Pancreas (tissue), 10 donors: ENCODE results near the gene TGM5. TPM values are rescaled to one million over a fixed set of nuclear protein-coding genes. Genes with fewer than 3 reads are reported as not detected.

Experiments used
- ATAC-seq, 4 donors: fragments of 200-7000 bp; cut with Tn5 transposase; one replicate each; pipeline versions ENCODE4 v1.8.0 to v1.9.1; 2020; ENCODE audit warnings: mild to moderate bottlenecking in 4 of 4, moderate library complexity in 4 of 4
- DNase-seq, 6 donors: peaks; one replicate each; pipeline ENCODE4 v3.0.0-alpha.2; 2020
- FAIRE-seq: peaks from 2 replicates; lab custom pipeline; 2012; peaks lifted over from hg19 to GRCh38; lab: Jason Lieb, UNC
- H3K27ac ChIP-seq, 4 donors: fragments of 200-600 bp; sonication (generic); 1 replicate in 3 of 4; 2 replicates in 1 of 4; pipeline versions ENCODE4 v1.5.0 to v1.8.0; 2020
- H3K27me3 ChIP-seq, 4 donors: fragments of 200-600 bp; one replicate each; pipeline ENCODE4 v1.8.0; 2021
- H3K36me3 ChIP-seq, 3 donors: fragments of 200-600 bp; sonication (generic) in 1 of 3; one replicate each; pipeline versions ENCODE4 v1.5.0 to v1.8.0; 2020 to 2021
- H3K4me1 ChIP-seq, 3 donors: fragments of 200-600 bp; one replicate each; pipeline ENCODE4 v1.8.0; 2021
- H3K4me3 ChIP-seq, 4 donors: fragments of 200-600 bp; sonication (generic) in 2 of 4; one replicate each; pipeline versions ENCODE4 v1.5.0 to v1.8.0; 2020 to 2021
- H3K9me3 ChIP-seq, 4 donors: fragments of 200-600 bp; one replicate each; pipeline ENCODE4 v1.8.0; 2021
- WGBS, 2 donors: extraction: QIAGEN DNeasy Blood & Tissue Kit; methylation state at CpG; one replicate each; pipeline ENCODE4 v1.1.7; 2013; 5-methylcytosine and 5-hydroxymethylcytosine counted together
- intact Hi-C, 3 donors: fragments of 100-400 bp; cut with DNase I; formaldehyde crosslinking; loops; one replicate each; pipeline versions ENCODE4 v1.11.1 to v1.14.2; 2022
- polyA plus RNA-seq, 2 donors: library from polyadenylated mRNA; stranded (reverse); fragments of 200-250 nt; gene quantifications; one replicate each; pipeline ENCODE4 v1.2.3, GENCODE V29; 2013
- total RNA-seq, 6 donors: library from RNA; stranded (reverse); fragmentation: NEBNext Ultra II Directional in 4 of 6; extraction: Animal tissue kit (Norgen Biotek cat#: 25700) in 4 of 6; gene quantifications; one replicate each; pipeline versions ENCODE4 v1.2.1 to v1.2.4, GENCODE V29; 2021 to 2023
- TF ChIP-seq, protein P1 (sequence below), 4 donors: fragments of 200-600 bp; sonication (generic) in 3 of 4; IDR thresholded peaks; one replicate each; pipeline versions ENCODE4 v1.5.0 to v1.8.0; 2021; ENCODE audit warnings: antibody characterized with exemption in 4 of 4
- donor health status: healthy with polysubstance abuse.
- donor health status: DM: no; HTN: no; CAD: no; lungs with moderate emphysema.
- donor health status: DM: no; HTN: no; CAD: no.
- donor health status: control.
- donor health status: control.
- donor health status: Bipolar disorder and iron deficiency.
- donor health status: DM: yes; HTN: yes; CAD: no.
- donor health status: DM: no; HTN: no; CAD: no.
- donor health status: DM: no; HTN: no; CAD: no.
- donor health status: DM: yes; HTN: yes; CAD: no.

TGM5 gene
- total and polyA plus RNA-seq, 8 donors = not detected

DNA sequence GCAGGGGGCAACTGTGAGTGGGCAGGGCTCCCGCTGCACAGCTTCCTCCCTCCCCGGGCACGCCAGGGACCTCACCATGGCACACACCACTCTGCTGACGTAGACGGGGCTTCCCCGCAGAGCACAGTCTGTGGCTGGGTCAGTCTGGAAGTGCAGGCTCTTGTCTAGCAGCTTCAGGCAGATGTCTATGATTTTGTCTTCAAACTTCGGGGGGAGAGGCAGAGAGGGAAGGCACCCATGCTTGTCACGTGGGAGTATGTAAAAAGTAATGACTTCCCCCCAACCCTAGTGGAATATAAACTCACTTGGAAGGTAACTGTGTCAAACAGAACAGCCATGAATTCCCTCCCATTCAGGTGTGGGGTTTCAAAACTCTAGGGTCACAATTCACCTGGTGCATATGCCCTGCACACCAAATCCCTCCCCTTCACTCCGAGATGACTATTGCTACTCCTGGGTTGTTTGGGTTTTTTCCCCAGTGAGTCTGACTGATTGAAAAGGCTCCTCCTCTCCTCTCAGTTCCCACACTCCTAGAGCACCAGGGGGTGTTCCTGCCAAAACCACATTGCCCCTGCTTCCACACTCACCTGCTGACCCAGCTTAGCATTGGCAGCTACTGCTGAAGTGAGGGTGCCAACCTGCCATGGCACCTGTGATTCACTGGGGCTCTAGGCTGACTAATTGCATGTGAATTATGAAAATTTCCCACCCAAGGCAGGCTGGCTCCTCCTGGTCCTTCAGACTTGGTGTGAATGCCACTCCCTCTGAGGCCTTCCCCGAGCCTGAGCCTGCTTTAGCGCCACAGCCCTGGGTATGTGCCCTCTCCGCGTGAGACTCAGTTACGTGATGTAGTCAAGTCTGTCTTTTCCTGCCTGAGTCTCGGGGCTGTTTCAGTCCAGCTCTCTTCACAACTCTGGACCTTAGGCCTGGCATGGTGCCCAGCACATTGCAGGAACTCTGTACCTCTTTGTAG lies 13.0 kb downstream of the TGM5 start:
- Histone ChIP-seq H3K4me1 (no peaks in the 10 kb centered on the region), H3K27me3 (no peaks in the 10 kb centered on the region), H3K27ac (peak overlapping the region in 2 of 4 donors; percentile 18 to 23), H3K9me3 (no peaks in the 10 kb centered on the region), H3K36me3 (no peaks in the 10 kb centered on the region), H3K4me3 (no peak overlapping the region)
- TF ChIP-seq, protein P1, sequence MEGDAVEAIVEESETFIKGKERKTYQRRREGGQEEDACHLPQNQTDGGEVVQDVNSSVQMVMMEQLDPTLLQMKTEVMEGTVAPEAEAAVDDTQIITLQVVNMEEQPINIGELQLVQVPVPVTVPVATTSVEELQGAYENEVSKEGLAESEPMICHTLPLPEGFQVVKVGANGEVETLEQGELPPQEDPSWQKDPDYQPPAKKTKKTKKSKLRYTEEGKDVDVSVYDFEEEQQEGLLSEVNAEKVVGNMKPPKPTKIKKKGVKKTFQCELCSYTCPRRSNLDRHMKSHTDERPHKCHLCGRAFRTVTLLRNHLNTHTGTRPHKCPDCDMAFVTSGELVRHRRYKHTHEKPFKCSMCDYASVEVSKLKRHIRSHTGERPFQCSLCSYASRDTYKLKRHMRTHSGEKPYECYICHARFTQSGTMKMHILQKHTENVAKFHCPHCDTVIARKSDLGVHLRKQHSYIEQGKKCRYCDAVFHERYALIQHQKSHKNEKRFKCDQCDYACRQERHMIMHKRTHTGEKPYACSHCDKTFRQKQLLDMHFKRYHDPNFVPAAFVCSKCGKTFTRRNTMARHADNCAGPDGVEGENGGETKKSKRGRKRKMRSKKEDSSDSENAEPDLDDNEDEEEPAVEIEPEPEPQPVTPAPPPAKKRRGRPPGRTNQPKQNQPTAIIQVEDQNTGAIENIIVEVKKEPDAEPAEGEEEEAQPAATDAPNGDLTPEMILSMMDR (IDR thresholded peaks at IDR 0.05) = no peak
- FAIRE-seq = no peak
- peak in 3 of 6 donors; percentile 34 to 70 (median 52) for DNase-seq
- peak; percentile 48 to 81 (median 75) for ATAC-seq
- 50 to 57% methylated on average over 15 of the region's 15 CpGs for WGBS, 2 donors
- intact Hi-C loops = no loop called here

DNA sequence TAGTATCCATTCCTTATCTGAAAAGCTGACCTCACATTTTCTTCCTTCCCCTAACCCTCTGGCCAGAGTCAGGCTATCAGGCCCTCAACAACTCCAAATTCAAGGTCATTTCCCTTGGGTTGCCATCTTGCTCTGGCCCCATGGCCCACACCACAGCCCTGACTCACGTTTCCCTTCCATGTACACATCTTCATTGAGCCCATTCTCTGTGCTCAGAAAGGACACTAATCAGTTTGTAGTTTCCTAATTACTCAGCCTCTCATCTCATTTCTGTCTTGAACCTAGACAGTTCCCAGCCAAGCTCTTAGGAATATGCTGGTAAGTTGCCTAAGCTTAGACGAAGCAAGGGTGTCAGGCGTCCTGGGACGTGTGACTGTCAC lies 14.9 kb downstream of the TGM5 start:
- no peak overlapping the region for H3K4me3 ChIP-seq
- ATAC-seq (no peak), DNase-seq (no peak), FAIRE-seq (no peak)
- H3K36me3 ChIP-seq = no peaks in the 10 kb centered on the region
- no peaks in the 10 kb centered on the region for H3K27me3 ChIP-seq
- intact Hi-C loops = no loop called here
- H3K9me3 ChIP-seq = no peaks in the 10 kb centered on the region
- 66 to 89% methylated on average over 4 of the region's 4 CpGs for WGBS, 2 donors
- no peaks in the 10 kb centered on the region for H3K4me1 ChIP-seq
- H3K27ac ChIP-seq = no peak overlapping the region
- TF ChIP-seq, protein P1 (IDR thresholded peaks at IDR 0.05) = no peak

DNA sequence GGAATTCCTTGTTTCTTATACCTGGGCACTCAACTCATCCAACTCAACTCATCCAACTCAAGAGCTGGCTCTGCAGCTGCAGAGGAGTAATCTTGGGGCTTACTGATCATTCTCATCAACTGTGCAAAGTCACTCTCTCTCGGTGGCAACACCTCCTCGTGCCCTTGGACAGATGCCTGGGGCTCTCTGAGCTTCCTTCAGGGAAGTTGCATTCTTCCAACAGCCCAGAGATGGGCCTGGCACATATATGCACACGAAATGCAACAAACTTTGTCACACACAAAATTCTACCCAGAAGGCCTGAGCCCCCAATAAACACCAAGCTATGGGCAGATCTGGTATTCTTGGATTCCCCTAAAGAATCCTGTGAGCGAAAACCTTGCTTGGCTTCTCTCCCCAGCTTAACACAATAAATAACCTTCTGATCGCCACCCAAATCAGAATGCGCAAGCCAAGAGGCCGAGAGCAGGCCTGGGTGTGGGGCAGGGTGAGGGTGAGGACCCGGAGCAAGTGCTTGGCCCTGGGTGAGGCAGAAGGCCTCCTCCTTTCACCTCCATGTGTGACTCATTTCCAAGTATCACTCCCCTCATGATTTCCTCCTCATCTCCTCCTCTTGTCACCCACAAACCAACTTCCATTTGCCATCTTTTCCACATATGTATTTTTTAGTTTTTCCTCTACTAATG lies 15.4 kb downstream of the TGM5 start:
- FAIRE-seq = no peak
- 80 to 86% methylated on average over 8 of the region's 8 CpGs for WGBS, 2 donors

DNA sequence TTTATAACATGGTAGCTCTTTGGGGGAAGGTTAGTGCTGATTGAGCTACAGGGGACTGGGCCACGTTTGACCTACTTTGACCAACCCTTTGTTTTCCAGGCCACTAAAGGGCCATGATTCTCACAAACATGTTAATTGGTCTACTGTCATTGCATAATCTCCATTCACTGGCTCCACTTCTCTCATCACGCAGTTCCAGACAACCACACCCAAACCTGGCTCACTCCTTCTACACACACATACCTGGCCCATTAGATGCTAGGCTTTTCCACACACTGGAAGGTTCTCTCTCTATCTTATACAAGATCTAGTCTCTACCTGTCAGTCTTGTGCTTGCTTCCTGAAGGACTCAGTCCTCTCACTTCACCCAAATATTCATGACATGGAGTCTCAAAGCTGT lies 15.9 kb downstream of the TGM5 start:
- TF ChIP-seq, protein P1 (IDR thresholded peaks at IDR 0.05) = no peak
- intact Hi-C loops = no loop called here
- 68 to 81% methylated on average over 2 of the region's 2 CpGs for WGBS, 2 donors
- Histone ChIP-seq H3K36me3 (no peaks in the 10 kb centered on the region), H3K4me3 (no peak overlapping the region), H3K27me3 (no peaks in the 10 kb centered on the region), H3K9me3 (no peaks in the 10 kb centered on the region), H3K27ac (no peak overlapping the region), H3K4me1 (no peaks in the 10 kb centered on the region)
- no peak for FAIRE-seq
- no peak for DNase-seq
- ATAC-seq = no peak

More for the DNA sequence above, 15.4 kb downstream of the TGM5 start:
- H3K36me3 ChIP-seq = no peaks in the 10 kb centered on the region
- H3K9me3 ChIP-seq = no peaks in the 10 kb centered on the region
- TF ChIP-seq, protein P1 (IDR thresholded peaks at IDR 0.05) = no peak
- no peak overlapping the region for H3K27ac ChIP-seq
- no peak for ATAC-seq
- no peak for DNase-seq
- intact Hi-C loops = no loop called here
- no peaks in the 10 kb centered on the region for H3K4me1 ChIP-seq
- no peaks in the 10 kb centered on the region for H3K27me3 ChIP-seq
- no peak overlapping the region for H3K4me3 ChIP-seq
